Osteoblast (primary cell): ENCODE data around the gene ST6GALNAC1. TPM values are rescaled to one million over a fixed set of nuclear protein-coding genes. Genes with fewer than 3 reads are reported as not detected.

Experiments used
- DNase-seq: peaks from one replicate; pipeline ENCODE4 v3.0.0; 2011; ENCODE audit warnings: low spot score, mixed read lengths; ENCODE audit not compliant: insufficient read length; ENCODE audit errors: missing footprints
- H2AFZ ChIP-seq: 2 replicates; pipeline ENCODE4 v1.6.0; 2011; ENCODE audit warnings: mild to moderate bottlenecking, low read length
- H3K27ac ChIP-seq: 2 replicates; pipeline ENCODE4 v1.5.1; 2011; ENCODE audit warnings: mild to moderate bottlenecking, low read depth, low read length, moderate library complexity
- H3K27me3 ChIP-seq: 2 replicates; pipeline ENCODE4 v1.6.0; 2012; ENCODE audit warnings: mild to moderate bottlenecking, control low read depth, inconsistent platforms, low read length, moderate library complexity; ENCODE audit not compliant: insufficient read depth
- H3K36me3 ChIP-seq: 2 replicates; pipeline ENCODE4 v1.5.1; 2011; ENCODE audit warnings: mild to moderate bottlenecking, low read length, control low read depth, moderate library complexity; ENCODE audit not compliant: insufficient read depth
- H3K4me1 ChIP-seq: 2 replicates; pipeline ENCODE4 v1.5.1; 2011; ENCODE audit warnings: mild to moderate bottlenecking, low read length, control low read depth, moderate library complexity; ENCODE audit not compliant: insufficient read depth
- H3K4me2 ChIP-seq: 2 replicates; pipeline ENCODE4 v1.6.0; 2011; ENCODE audit warnings: mild to moderate bottlenecking, low read length; ENCODE audit not compliant: insufficient read depth
- H3K4me3 ChIP-seq: fragments of 200-600 bp; sonication (generic); 3 replicates; pipeline ENCODE4 v1.5.1; 2012; ENCODE audit warnings: mild to moderate bottlenecking, low read length, inconsistent platforms; ENCODE audit not compliant: insufficient read depth
- H3K79me2 ChIP-seq: 2 replicates; pipeline ENCODE4 v1.6.0; 2012; ENCODE audit warnings: mild to moderate bottlenecking, low read length, control low read depth, inconsistent platforms; ENCODE audit not compliant: insufficient read depth
- H3K9me3 ChIP-seq: 2 replicates; pipeline ENCODE4 v1.5.1; 2011; ENCODE audit warnings: low read depth, low read length, control low read depth
- H4K20me1 ChIP-seq: 2 replicates; pipeline ENCODE4 v1.6.0; 2012; ENCODE audit warnings: mild to moderate bottlenecking, low read length, control low read depth; ENCODE audit not compliant: insufficient read depth
- total RNA-seq: library from RNA; depleted of rRNA; stranded (reverse); fragments of >200 nt; gene quantifications from 2 replicates; pipeline ENCODE4 v1.2.3, GENCODE V29; 2012
- TF ChIP-seq, protein P1 (sequence below): IDR thresholded peaks from 2 replicates; pipeline ENCODE4 v1.5.1; 2011; ENCODE audit warnings: mild to moderate bottlenecking, low read depth, low read length, moderate library complexity; ENCODE audit errors: extremely low read depth

The ST6GALNAC1 gene
- total RNA-seq, 1 donor, result 0.72 TPM

DNA sequence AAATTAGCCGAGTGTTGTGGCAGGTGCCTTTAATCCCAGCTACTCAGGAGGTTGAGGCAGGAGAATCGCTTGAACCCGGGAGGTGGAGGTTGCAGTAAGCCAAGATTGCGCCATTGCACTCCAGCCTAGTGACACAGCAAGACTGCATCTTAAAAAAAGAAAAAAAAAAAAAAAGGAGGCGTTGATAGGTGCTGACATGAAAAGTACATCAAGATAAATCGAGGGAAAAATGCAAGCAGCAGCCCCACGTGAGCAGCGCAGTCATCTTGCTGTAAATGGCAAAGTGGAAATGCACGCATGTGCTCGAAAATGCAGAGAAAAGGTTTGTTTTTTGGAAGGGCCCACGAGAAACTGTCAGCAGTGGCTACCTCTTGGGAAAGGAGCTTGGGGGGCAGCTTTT, 46.3 kb upstream of the ST6GALNAC1 start:
- Histone ChIP-seq H3K27ac (peak overlapping the region; percentile 92), H3K4me2 (no peak overlapping the region), H3K27me3 (no peaks in the 10 kb centered on the region), H4K20me1 (peaks cover 68% of the 10 kb centered on the region), H3K36me3 (peaks cover 44% of the 10 kb centered on the region), H3K9me3 (no peaks in the 10 kb centered on the region), H2AFZ (no peak overlapping the region), H3K79me2 (peaks cover 92% of the 10 kb centered on the region), H3K4me3 (no peak overlapping the region), H3K4me1 (peaks cover 32% of the 10 kb centered on the region)
- TF ChIP-seq, protein P1, sequence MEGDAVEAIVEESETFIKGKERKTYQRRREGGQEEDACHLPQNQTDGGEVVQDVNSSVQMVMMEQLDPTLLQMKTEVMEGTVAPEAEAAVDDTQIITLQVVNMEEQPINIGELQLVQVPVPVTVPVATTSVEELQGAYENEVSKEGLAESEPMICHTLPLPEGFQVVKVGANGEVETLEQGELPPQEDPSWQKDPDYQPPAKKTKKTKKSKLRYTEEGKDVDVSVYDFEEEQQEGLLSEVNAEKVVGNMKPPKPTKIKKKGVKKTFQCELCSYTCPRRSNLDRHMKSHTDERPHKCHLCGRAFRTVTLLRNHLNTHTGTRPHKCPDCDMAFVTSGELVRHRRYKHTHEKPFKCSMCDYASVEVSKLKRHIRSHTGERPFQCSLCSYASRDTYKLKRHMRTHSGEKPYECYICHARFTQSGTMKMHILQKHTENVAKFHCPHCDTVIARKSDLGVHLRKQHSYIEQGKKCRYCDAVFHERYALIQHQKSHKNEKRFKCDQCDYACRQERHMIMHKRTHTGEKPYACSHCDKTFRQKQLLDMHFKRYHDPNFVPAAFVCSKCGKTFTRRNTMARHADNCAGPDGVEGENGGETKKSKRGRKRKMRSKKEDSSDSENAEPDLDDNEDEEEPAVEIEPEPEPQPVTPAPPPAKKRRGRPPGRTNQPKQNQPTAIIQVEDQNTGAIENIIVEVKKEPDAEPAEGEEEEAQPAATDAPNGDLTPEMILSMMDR, result no peak
- no peak for DNase-seq

DNA sequence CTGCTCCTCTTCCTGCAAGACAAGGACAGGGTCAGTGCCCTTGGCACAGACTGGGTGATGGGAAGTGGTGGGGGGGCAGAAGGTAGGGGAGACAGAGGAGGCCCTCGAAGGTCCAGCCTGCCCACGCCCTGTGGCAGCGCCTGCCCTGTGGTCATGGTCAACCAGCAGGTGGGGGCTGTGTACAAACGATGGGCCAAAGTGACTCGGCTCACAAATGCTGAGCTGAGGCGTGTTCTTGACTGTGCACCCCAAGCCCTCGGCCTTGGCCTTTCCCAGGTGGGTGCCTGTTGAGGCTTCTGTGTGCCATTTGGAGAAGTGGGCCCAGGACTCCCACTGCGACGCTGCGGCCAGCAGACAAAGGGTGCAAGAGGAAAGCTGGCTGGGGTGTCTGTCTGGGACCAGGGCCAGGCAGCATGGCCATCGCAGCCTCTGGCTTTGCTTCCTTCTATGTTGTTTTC, 44.6 kb upstream of the ST6GALNAC1 start:
- DNase-seq, result peak; percentile 89
- H2AFZ ChIP-seq, result no peak overlapping the region
- H3K27ac ChIP-seq, result peak overlapping the region; percentile 92
- peak overlapping the region; percentile 60 for H3K4me2 ChIP-seq
- H3K36me3 ChIP-seq, result peaks cover 57% of the 10 kb centered on the region
- H3K4me1 ChIP-seq, result peaks cover 20% of the 10 kb centered on the region
- H4K20me1 ChIP-seq, result peaks cover 66% of the 10 kb centered on the region
- H3K9me3 ChIP-seq, result no peaks in the 10 kb centered on the region
- H3K4me3 ChIP-seq, result peak overlapping the region; percentile 20
- TF ChIP-seq, protein P1, result no peak
- H3K27me3 ChIP-seq, result no peaks in the 10 kb centered on the region
- H3K79me2 ChIP-seq, result peaks cover 76% of the 10 kb centered on the region

DNA sequence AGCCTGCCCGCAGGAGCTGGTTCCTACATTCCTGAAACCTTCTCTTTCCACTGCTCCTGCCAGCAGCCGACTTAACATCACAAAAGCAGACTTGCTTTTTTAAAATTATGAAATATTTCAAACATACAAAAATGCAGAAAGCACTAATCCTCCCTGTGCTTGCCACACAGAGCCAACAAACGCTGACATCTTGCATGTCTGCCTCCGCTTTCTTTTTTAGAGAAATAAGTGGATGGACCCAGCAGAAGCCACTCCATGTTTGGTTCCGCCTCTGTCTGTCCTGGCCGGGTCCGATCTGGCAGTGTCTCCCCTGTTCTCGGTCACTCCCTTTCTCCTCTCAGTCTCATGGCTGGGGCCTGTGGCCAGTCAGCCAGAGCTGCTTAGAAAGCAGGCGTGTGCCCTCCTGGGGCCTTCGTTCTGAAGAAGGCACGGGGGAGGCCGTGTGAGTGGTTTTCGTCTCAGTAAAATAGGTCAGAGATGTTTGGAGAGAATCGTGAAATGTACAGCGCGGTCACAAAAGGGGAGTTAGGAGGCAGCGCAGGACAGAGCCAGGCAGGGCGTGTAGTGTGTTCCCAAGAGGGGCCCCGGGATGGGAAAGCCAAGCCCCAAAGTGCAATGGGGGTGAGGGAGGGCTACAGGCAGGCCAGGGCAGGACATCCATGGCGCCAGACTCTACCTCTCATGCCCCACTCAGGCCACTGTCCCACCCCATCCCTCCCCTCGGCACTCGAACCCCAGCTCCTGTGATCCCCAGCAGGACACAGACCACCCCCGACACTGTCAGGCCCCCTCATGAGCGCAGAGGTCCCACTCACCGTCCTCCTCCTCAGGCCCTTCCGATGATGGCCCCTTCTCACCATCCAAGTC, 44.0 kb upstream of the ST6GALNAC1 start:
- no peak overlapping the region for H2AFZ ChIP-seq
- H3K9me3 ChIP-seq, result no peaks in the 10 kb centered on the region
- TF ChIP-seq, protein P1, result no peak
- H3K27me3 ChIP-seq, result no peaks in the 10 kb centered on the region
- H3K27ac ChIP-seq, result peak overlapping the region; percentile 92
- H3K4me2 ChIP-seq, result no peak overlapping the region
- no peak for DNase-seq
- H4K20me1 ChIP-seq, result peaks cover 69% of the 10 kb centered on the region
- peaks cover 26% of the 10 kb centered on the region for H3K4me1 ChIP-seq
- H3K36me3 ChIP-seq, result peaks cover 64% of the 10 kb centered on the region
- H3K4me3 ChIP-seq, result no peak overlapping the region
- peaks cover 72% of the 10 kb centered on the region for H3K79me2 ChIP-seq

DNA sequence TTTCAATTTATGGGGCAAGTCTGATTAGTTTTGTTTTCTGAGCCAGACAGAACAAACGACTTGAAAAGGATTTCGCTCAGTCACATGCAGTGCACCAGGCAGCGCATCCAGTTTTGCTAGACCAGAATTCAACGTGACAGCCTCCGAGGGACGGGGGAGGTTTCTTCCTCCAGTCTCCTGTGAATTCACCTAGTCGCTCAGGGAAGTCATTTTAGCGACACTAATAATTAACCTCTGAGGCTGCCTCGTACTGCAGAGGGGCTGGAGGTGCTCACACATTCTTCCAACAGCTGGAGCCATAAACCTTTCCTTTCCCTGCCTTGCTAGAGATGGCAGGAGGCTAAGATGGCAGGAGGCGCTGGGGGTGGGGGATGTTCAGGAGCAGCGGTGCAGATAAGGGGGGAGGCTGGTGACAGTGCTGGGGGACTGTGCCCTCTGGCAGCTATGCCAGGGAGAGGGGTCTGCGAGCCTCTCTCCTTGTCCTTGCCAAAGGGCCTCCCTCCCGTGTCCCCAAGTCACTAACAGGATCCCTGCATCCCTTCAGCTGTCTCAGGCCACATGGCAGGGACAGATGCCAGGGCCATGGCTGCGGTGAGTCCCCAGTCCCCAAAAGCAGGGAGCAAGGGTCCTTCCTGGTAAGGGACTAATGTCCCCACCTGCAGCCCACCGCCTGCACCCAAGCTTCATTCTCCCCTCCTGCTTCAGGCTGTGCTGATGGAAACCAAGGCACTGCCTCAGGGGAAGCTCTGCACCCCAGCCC, 43.2 kb upstream of the ST6GALNAC1 start:
- no peak overlapping the region for H3K4me3 ChIP-seq
- H3K36me3 ChIP-seq, result peaks cover 72% of the 10 kb centered on the region
- no peak for DNase-seq
- no peak overlapping the region for H2AFZ ChIP-seq
- H3K27me3 ChIP-seq, result no peaks in the 10 kb centered on the region
- peaks cover 64% of the 10 kb centered on the region for H3K79me2 ChIP-seq
- peak overlapping the region; percentile 92 for H3K27ac ChIP-seq
- H4K20me1 ChIP-seq, result peaks cover 71% of the 10 kb centered on the region
- no peaks in the 10 kb centered on the region for H3K9me3 ChIP-seq
- TF ChIP-seq, protein P1, result no peak
- peaks cover 34% of the 10 kb centered on the region for H3K4me1 ChIP-seq
- no peak overlapping the region for H3K4me2 ChIP-seq
